GM23248 (cell line): ENCODE measurements around the gene WASF2. TPM values are rescaled to one million over a fixed set of nuclear protein-coding genes. Genes with fewer than 3 reads are reported as not detected.

ENCODE experiments used
- DNase-seq: peaks from one replicate; pipeline ENCODE4 v3.0.0-alpha.2; 2015
- H2AFZ ChIP-seq: fragments of 200-600 bp; sonication (generic); 2 replicates; pipeline ENCODE4 v1.6.1; 2016; ENCODE audit warnings: antibody characterized with exemption
- H3F3A ChIP-seq: fragments of 200-600 bp; sonication (generic); 2 replicates; pipeline ENCODE4 v1.6.1; 2016; ENCODE audit warnings: mild to moderate bottlenecking, antibody characterized with exemption, mixed run types; ENCODE audit not compliant: insufficient read depth
- H3K27ac ChIP-seq: fragments of 200-600 bp; sonication (generic); 2 replicates; pipeline ENCODE4 v1.5.1; 2016; ENCODE audit warnings: mild to moderate bottlenecking
- H3K27me3 ChIP-seq: fragments of 200-600 bp; sonication (generic); replicated peaks from 2 replicates; pipeline ENCODE4 v1.6.1; 2016; ENCODE audit warnings: mild to moderate bottlenecking; ENCODE audit not compliant: insufficient read depth
- H3K36me3 ChIP-seq: fragments of 200-600 bp; sonication (generic); 2 replicates; pipeline ENCODE4 v1.6.1; 2016; ENCODE audit warnings: low read depth, mild to moderate bottlenecking
- H3K4me1 ChIP-seq: fragments of 200-600 bp; sonication (generic); 2 replicates; pipeline ENCODE4 v1.6.1; 2016; ENCODE audit warnings: mild to moderate bottlenecking; ENCODE audit not compliant: insufficient read depth
- H3K4me2 ChIP-seq: fragments of 200-600 bp; sonication (generic); one replicate; pipeline ENCODE4 v1.6.1; 2016; ENCODE audit warnings: mild to moderate bottlenecking; ENCODE audit not compliant: unreplicated experiment
- H3K4me3 ChIP-seq: fragments of 200-600 bp; sonication (generic); 2 replicates; pipeline ENCODE4 v1.5.1; 2016; ENCODE audit warnings: mild to moderate bottlenecking
- H3K79me2 ChIP-seq: fragments of 200-600 bp; sonication (generic); 2 replicates; pipeline ENCODE4 v1.6.1; 2016; ENCODE audit warnings: mild to moderate bottlenecking; ENCODE audit not compliant: insufficient read depth
- H3K9ac ChIP-seq: fragments of 200-600 bp; sonication (generic); 2 replicates; pipeline ENCODE4 v1.6.1; 2016; ENCODE audit warnings: mild to moderate bottlenecking
- H3K9me2 ChIP-seq: fragments of 200-600 bp; sonication (generic); 2 replicates; pipeline ENCODE4 v1.6.1; 2016; ENCODE audit warnings: mixed run types, mild to moderate bottlenecking, moderate library complexity; ENCODE audit not compliant: insufficient read depth
- H3K9me3 ChIP-seq: fragments of 200-600 bp; sonication (generic); one replicate; pipeline ENCODE4 v1.6.1; 2017; ENCODE audit warnings: low read depth
- H4K20me1 ChIP-seq: fragments of 200-600 bp; sonication (generic); 2 replicates; pipeline ENCODE4 v1.6.0; 2016; ENCODE audit not compliant: insufficient read depth
- EZH2 ChIP-seq: fragments of 200-600 bp; sonication (generic); IDR thresholded peaks from 2 replicates; pipeline ENCODE4 v1.6.1; 2018; ENCODE audit warnings: antibody characterized with exemption, mild to moderate bottlenecking; ENCODE audit not compliant: insufficient read depth, poor library complexity, severe bottlenecking
- EZH2phosphoT487 ChIP-seq: fragments of 200-600 bp; sonication (generic); IDR thresholded peaks from 2 replicates; pipeline ENCODE4 v1.6.1; 2018; ENCODE audit warnings: antibody characterized with exemption, moderate library complexity, mild to moderate bottlenecking, low read depth; ENCODE audit not compliant: insufficient read depth
- WGBS, 2 experiments: methylation state at CpG; one replicate each; pipeline ENCODE4 v1.1.6; 2015 to 2017; ENCODE audit warnings: low lambda C conversion rate in 2 of 2, low coverage in 1 of 2; ENCODE audit errors: missing lambda C conversion rate in 2 of 2; 5-methylcytosine and 5-hydroxymethylcytosine counted together
- in situ Hi-C: fragments of 300-500 bp; cut with MboI; formaldehyde crosslinking; loops from 2 replicates; pipeline ENCODE4 v1.15.0; 2020
- polyA plus RNA-seq: library from polyadenylated mRNA; unstranded; fragments of >200 nt; fragmentation: Nextera tagmentation; extraction: Ambion mirVana; gene quantifications from 2 replicates; pipeline ENCODE4 v1.2.1, GENCODE V29; 2016
- total RNA-seq: library from RNA; depleted of rRNA; stranded (reverse); fragments of >200 nt; shearing (Covaris generic); gene quantifications from 2 replicates; pipeline ENCODE4 v1.2.3, GENCODE V29; 2014

Gene WASF2
- total and polyA plus RNA-seq, 2 experiments from 2014 or later, result 19.3 to 118 TPM

DNA sequence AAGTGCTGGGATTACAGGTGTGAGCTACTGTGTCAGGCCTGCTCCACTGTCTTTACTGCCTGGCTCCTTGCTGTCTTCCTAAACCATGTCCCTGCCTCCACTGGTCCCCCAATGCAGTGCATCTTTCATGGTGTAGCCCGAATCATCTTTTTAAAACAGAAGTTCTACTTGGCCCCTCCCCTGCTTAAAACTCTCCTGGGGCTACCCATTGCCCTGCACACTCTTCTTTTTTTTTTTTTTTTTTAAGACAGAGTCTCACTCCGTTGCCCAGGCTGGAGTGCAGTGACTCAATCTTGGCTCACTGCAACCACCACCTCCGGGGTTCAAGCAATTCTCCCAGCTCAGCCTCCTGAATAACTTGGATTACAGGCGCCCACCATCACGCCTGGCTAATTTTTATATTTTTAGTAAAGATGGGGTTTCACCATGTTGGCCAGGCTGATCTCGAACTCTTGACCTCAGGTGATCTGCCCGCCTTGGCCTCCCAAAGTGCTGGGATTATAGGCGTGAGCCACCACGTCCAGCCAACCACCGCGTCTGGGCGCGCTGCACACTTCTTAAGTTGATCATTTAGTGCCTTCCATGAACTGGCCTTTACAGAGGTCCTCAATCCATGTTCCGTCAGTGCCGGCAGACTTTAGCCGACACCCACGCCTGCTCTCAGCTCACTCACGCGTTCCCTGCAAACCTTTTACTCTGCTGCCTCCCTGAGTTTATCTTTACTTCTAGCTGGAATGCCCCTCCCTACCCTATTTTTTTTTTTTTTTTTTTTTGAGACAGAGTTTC is 117.8 kb downstream of the WASF2 start:
- no peak overlapping the region for H3K4me2 ChIP-seq
- no peak overlapping the region for H3K4me3 ChIP-seq
- H3K9ac ChIP-seq, result no peak overlapping the region
- H2AFZ ChIP-seq, result no peak overlapping the region
- 82 to 86% methylated on average over 19 of the region's 19 CpGs for WGBS, 2 experiments
- in situ Hi-C loops, result no loop called here
- H3K79me2 ChIP-seq, result no peaks in the 10 kb centered on the region
- H3K4me1 ChIP-seq, result peaks cover 5% of the 10 kb centered on the region
- no peak for TF ChIP-seq EZH2phosphoT487
- TF ChIP-seq EZH2, result no peak
- no peaks in the 10 kb centered on the region for H3F3A ChIP-seq
- no peaks in the 10 kb centered on the region for H3K9me3 ChIP-seq
- H3K9me2 ChIP-seq, result no peaks in the 10 kb centered on the region
- no peak for DNase-seq
- no peak overlapping the region for H3K27ac ChIP-seq
- no peaks in the 10 kb centered on the region for H4K20me1 ChIP-seq
- no peaks in the 10 kb centered on the region for H3K27me3 ChIP-seq
- no peaks in the 10 kb centered on the region for H3K36me3 ChIP-seq

DNA sequence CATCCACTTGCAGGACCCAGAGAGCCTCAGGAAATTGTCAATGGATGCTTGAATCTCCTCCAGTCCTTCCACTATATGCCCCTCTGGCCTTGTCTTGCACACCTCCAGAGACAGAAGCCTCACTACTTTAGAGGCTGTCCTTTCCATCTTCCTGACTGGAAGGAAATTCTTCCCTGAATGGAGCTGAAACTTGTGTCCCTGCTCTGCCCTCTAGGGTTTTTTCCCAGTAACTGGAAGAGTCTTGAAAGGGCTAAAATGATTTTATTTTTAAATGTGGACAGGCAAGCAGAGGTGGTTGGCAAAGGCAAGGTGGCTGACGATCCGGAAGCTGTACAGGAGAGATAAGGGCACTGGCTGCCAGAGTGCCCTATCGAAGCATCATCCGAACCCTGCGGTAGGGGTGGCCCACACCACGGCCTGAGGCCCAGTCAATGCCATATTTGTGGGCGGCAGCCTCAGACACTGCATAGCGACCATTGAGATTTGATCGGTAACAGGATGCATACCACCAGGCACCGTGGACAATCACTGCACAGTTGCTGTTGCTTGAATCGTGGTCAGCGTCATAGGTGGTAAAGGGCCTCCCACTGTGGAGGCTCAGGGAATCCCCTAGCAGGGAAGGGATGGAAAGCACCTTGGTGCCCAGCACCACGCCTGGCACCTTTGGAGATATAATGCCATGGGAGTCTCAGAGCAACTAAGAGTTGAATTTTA is 120.9 kb downstream of the WASF2 start:
- H3K9ac ChIP-seq, result no peak overlapping the region
- H3K36me3 ChIP-seq, result no peaks in the 10 kb centered on the region
- no peak overlapping the region for H2AFZ ChIP-seq
- peak; percentile 53 for DNase-seq
- H3F3A ChIP-seq, result no peaks in the 10 kb centered on the region
- in situ Hi-C loops, result no loop called here
- H3K9me2 ChIP-seq, result no peaks in the 10 kb centered on the region
- WGBS, 2 experiments, result 76 to 77% methylated on average over 13 of the region's 13 CpGs
- H3K79me2 ChIP-seq, result peaks cover 11% of the 10 kb centered on the region
- H3K27ac ChIP-seq, result no peak overlapping the region
- H3K9me3 ChIP-seq, result no peaks in the 10 kb centered on the region
- H3K4me3 ChIP-seq, result no peak overlapping the region
- no peaks in the 10 kb centered on the region for H3K27me3 ChIP-seq
- no peak for TF ChIP-seq EZH2phosphoT487
- no peak for TF ChIP-seq EZH2
- H4K20me1 ChIP-seq, result no peaks in the 10 kb centered on the region
- H3K4me2 ChIP-seq, result no peak overlapping the region
- H3K4me1 ChIP-seq, result peaks cover 15% of the 10 kb centered on the region

DNA sequence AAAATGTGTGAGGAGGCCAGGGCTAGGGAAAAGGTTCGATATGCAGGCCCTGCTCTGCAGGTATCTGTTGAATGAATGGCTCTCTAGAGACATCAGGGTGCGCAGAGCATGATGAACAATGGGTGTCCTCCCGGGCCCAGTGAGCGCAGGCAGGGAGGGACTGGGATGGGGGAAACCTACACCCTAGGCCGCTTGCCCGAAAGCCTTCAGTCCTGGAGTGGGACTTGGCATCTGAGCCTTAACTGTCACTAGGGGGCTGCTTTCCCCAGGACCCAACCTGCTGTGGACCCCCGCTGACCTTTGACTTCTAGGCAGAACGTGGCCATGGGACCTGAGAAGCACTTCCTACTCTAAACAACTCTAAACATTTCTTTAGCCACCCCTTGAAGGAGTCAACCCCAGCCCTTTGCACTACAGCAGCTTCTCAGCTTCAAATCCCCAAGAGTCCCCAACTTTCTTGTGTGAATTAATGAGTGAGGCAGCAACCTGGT is 122.8 kb downstream of the WASF2 start:
- Histone ChIP-seq H3K27me3 (no peaks in the 10 kb centered on the region), H4K20me1 (no peaks in the 10 kb centered on the region), H3K36me3 (no peaks in the 10 kb centered on the region; the same call in 1 of the 2 replicates), H3K4me3 (peak overlapping the region; percentile 77), H3K9me2 (no peaks in the 10 kb centered on the region), H3K4me2 (peak overlapping the region; percentile 85), H3K9me3 (no peaks in the 10 kb centered on the region), H3K9ac (peak overlapping the region; percentile 99), H3F3A (no peaks in the 10 kb centered on the region), H3K79me2 (peaks cover 15% of the 10 kb centered on the region), H3K27ac (peak overlapping the region; percentile 97), H3K4me1 (peaks cover 15% of the 10 kb centered on the region), H2AFZ (peak overlapping the region; percentile 71)
- DNase-seq, result no peak
- in situ Hi-C loops, result no loop called here
- WGBS, 2 experiments, result 26 to 30% methylated on average over 8 of the region's 8 CpGs
- TF ChIP-seq EZH2phosphoT487, result no peak
- TF ChIP-seq EZH2, result no peak

DNA sequence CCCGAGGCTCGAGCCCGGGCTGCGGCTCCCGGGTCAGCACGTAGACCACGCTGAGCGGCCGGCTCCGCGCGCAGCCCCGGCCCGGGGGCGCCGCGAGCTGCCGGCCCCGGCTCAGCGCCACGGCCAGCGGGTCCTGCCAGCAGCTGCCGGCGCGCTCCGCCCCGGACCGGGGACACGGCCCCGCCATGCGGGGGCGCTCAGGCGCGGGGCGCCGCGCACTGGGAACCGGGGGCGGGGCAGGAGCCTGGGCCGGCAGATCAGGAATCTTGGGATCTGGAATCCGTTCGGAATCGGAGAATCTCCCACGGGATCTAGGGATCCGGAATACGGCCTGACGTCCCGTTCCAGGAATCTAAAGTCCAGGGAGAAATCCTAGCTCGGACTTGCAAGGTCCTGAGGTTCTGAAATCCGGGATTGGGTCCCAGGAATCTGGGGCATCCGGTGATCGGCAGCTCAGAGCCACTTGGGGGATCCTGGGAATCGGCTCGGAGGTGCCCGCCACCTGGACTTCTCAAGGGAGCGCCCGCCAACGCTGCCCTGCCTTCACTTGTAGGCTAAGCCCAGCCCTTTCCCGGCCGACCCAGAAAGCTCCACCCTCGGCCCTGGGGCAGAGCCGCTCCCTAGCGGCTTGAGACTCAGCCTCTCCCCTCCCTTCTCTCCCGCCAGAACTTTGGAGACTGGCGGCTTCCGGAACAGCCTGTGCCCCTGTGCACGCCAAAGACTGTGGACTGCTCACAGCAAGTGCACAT is 123.4 kb downstream of the WASF2 start, which contains the start of gene MAP3K6:
Gene MAP3K6, minus strand, starts transcription at position 551 of the 749 bp plus-strand sequence. Its CDS starts 364 bp downstream, at position 187.
- in situ Hi-C loops, result no loop called here
- peak; percentile 94 for DNase-seq
- H3K9ac ChIP-seq, result peak within 1 kb of the TSS; percentile 99
- peaks cover 15% of the 10 kb centered on the region for H3K4me1 ChIP-seq
- H3K4me3 ChIP-seq, result peak within 1 kb of the TSS; percentile 77
- peak within 1 kb of the TSS; percentile 88 for H3K4me2 ChIP-seq
- no peaks in the 10 kb centered on the region for H3K27me3 ChIP-seq
- no peaks in the 10 kb centered on the region for H3F3A ChIP-seq
- no peak for TF ChIP-seq EZH2
- peaks cover 5% of the 10 kb centered on the region; the same call in 1 of the 2 replicates for H3K36me3 ChIP-seq
- no peaks in the 10 kb centered on the region for H4K20me1 ChIP-seq
- no peaks in the 10 kb centered on the region for H3K9me3 ChIP-seq
- peak within 1 kb of the TSS; percentile 97 for H3K27ac ChIP-seq
- H3K79me2 ChIP-seq, result peaks cover 15% of the 10 kb centered on the region
- 0 to 2% methylated on average over 53 to 55 of the region's 67 CpGs for WGBS, 2 experiments
- H2AFZ ChIP-seq, result peak within 1 kb of the TSS; percentile 71
- H3K9me2 ChIP-seq, result no peaks in the 10 kb centered on the region
